Stimulated activated CD4-positive, alpha-beta T cell treated with anti-CD3 and anti-CD28 coated beads, Interleukin-12 subunit alpha, Interleukin-12 subunit beta, amount 100 ng/mL, for 48 hours (primary cell): ENCODE results near the gene CPPED1.
"Not testable (repeated sequence)": the region's sequence is repeated elsewhere in the genome, so short reads cannot be mapped to it uniquely, and the experiment has no call there.

ENCODE experiments used
- DNase-seq, 3 donors: peaks; one replicate each; pipeline ENCODE4 v3.0.0-alpha.2; 2020; ENCODE audit warnings: low read depth in 2 of 3, low spot score in 1 of 3

CPPED1 gene

DNA sequence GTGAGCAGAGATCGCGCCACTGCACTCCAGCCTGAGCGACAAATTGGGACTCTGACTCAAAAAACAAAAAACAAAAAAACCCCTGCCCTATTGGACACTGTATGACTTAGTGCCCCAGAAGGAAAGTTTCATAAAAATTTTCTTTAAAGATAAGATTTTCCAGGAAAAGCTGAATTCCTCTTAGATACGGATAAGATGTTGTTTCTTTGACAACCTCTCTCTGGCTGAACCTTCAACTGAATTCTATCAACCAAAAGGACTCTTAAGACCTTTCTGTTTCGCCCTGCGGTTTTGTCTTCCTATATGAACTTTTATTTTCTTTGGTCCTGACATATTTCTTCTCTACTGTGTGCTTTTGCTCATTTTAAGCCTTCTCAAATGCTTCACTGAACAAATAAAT, 35.8 kb downstream of the CPPED1 start:
- no peak for DNase-seq

DNA sequence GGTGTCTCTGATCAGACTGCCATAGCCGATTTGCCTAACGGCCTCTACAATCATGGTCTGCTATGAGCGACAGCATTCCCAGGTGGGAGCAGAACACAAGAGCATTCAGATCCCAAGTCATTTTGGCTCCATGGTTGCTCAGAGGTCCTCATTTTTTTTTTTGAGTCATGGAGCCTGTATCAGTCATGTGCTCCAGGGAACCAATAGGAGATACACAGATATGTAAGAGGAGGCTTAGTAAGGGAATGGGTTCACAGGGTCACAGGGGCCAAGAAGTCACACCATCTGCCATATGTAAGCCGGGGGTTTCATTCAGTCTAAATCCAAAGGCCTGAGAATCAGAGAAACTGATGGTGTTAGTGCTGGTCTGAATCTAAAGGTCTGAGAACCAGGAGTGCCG, 36.8 kb downstream of the CPPED1 start:
- DNase-seq = no peak

DNA sequence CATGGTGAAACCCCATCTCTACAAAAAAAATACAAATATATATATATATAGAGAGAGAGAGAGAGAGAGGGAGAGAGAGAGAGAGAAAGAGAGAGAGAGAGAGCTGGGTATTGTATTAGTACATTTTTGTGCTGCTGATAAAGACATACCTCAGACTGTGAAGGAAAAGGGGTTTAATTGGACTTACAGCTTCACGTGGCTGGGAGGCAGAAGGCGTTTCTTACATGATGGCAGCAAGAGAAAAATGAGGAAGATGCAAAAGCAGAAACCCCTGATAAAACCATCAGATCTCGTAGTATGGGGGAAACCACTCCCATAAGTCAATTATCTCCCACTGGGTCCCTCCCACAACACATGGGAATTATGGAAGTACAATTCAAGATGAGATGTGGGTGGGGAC, 37.5 kb downstream of the CPPED1 start:
- not testable (repeated sequence) for DNase-seq

DNA sequence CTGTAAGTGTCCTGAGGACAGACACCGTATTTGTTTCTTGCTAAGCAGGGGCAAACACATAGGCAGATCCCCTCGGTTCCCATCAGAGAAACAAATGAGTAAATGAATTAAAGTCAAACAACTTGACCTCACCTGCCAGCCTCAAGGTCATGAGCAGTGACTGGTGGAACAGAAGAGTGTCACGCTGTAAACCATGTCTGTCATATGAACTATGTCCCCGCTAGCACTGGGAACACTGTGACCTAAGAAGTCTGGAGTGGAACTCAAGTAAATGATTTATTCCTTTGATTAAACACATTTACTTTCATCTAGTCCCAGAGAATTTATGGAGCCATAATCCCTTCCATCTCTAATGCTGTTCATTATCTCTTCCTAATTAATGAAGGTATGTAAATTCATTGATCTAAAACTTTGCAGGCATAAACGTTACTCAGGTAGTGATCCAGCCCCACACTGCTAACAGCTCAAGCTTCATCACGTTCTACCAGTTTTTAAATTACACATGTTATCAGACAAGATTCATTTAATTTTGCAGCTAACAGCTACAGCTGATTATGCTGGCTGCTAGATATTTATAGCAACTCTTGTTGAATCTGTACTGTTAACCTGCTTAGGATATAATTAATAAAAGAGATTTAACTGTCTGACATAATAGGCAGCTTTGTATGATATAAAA, 38.7 kb downstream of the CPPED1 start:
- no peak for DNase-seq

GRCh38 chr16:12763517-12763916, 40.2 kb downstream of the CPPED1 start:
- no peak for DNase-seq

DNA sequence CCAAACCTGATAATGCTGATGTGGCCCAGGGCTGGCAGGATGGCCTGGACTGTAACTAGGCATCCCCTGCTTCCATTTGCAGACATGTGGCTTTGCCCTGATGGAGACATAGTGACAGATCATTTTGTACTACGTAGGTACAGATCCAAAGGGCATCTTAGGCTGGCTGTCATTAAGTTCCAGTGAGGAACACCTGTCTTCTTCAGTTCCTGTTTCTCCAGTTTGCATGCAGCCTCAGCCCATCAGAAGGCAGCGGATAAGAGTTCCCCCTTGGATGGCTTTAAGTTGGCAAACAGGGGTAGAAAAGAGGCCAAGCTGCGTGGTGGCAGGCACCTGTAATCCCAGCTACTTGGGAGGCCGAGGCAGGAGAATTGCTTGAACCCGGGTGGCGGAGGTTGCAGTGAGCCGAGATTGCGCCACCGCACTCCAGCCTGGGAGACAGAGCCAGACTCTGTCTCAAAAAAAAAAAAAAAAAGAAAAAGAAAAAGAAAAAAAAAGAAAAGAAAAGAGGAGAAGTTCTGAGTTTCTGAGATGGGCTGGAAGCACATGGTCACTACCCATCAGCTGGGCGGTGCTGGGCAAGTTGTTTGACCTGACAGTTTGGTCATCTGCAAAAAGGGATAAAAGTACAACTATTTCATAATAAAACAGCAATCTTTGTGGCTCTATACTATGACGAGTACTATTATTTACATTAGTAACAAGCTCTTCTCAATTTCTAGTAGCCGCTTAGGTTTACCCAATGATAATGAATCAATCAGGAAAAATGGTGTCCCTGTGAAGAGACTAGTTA, 42.7 kb downstream of the CPPED1 start:
- DNase-seq = no peak

DNA sequence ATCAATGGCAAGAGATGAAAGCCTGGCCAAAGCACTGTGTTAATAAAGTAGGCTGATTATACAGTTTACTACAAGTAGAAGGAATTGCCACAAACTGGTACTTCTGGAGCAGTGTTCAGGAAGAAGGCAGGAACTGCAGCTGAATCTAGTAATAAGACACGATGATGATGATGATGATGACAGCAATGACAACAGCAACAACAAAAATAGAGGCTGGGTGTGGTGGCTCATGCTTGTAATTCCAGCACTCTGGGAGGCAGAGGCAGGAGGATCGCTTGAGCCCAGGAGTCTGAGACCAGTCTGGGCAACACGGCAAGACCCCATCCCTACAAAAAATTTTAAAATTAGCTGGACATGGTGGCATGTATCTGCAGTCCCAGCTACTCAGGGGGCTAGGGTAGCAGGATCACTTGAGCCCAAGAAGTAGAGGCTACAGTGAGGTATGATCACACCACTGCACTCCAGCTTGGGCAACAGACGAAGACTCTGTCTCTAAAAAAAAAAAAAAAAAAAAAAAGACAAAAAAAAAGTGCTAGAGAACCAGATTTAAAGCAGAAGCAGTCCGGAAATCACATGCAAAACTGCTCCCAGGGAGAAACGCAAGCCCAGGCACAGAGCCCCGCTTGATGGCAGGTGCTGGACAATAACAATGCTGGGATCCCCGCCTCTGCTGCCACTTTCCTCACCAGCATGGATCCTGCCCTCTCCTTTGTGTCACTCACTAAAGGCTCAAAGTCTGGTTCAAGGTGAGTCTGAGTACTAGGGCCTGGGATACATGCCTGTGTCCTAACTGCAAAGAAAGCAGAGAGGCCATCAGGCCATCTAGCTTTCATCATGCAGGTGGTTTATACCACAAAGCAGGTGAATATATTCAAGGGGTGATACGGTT, 44.8 kb downstream of the CPPED1 start:
- no peak for DNase-seq

GRCh38 chr16:12758031-12758669, 45.5 kb downstream of the CPPED1 start:
- DNase-seq = no peak

DNA sequence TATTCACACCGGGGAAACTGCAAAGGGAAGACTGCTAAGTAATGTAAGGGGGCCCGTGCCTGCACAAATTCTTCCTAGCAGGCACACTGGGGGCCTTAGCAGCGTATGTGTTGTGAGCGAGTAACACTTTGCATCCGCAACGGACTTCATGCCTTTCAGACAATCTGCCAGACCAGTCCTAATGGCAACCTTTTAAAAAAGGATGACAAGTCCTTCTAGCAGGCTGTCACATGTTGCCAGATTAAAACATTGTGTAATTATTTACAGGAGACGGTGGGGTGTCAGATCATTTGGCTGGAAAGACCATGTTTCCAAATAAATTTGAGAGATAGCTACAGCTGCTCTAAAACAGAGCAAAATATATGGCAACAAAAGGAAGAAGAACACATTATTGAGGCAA, 46.1 kb downstream of the CPPED1 start:
- DNase-seq = no peak

DNA sequence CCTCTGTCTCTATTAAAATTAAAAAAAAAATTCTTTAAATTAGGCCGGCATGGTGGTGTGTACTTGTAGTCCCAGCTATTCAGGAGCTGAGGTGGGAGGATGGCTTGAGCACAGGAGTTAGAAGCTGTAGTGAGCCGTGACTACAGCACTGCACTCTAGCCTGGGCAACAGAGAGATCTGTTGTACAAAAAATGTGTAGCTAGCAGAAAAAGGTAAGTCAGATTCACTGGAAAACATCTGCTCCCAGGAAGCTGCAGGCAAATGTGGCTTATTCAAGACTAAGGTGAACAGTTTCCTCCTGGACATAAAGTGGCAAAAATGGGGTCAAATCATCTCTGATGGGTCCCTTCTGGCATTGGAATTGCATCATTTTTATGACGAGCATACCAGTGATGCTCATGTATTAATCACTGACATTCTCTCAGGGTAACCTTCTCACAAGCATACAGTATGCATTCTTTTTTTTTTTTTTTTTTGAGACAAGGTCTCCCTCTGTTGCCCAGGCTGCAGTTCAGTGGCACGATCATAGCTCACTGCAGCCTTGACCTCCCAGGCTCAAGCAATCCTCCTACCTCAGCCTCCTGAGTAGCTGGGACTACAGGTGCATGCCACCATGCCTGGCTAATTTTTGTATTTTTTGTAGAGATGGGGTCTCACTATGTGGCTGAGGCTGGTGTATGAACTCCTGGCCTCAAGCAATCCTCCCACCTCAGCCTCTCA, 48.7 kb downstream of the CPPED1 start:
- no peak for DNase-seq

- no peak for DNase-seq
Measured at GRCh38 chr16:12753203-12754023, 50.3 kb downstream of the CPPED1 start.

DNA sequence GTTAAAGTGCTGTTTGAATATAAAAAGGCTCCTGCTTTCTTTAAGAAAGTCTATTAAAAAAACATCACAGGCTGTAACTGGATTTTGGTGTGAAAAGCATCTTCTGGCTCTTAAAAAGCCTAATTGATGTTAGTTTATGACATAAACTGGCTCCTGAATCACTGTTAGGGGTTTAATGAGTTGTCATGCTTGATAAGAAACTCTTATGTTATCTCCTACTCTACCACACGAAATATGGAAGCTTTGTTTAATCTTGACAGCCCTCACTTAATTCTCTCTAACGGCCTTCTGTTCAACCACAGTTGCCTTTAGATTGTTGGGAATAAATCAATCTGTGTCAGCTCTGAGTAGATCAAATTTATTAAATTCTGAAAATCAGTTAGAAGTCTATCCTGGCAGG, 51.5 kb downstream of the CPPED1 start:
- no peak for DNase-seq

GRCh38 chr16:12750554-12750918, 53.2 kb downstream of the CPPED1 start:
- peak in 1 of 3 donors; percentile 13 for DNase-seq

DNA sequence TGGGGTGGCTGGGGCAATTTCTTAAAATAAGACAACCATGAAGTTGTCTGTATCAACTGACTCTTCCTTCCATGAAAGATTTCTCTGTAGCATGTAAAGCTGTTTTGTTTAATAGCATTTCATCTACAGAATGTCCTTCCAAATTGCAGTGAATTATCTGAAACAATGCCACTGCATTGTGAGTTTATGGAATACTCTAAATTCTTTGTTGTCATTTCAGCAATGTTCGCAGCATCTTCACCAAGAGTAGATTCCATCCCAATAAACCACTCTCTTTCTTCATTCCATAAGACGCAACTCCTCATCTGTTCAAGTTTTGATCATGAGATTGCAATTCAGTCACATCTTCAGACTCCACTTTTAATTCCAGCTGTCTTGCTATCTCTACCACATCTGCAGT, 54.6 kb downstream of the CPPED1 start:
- no peak for DNase-seq

DNA sequence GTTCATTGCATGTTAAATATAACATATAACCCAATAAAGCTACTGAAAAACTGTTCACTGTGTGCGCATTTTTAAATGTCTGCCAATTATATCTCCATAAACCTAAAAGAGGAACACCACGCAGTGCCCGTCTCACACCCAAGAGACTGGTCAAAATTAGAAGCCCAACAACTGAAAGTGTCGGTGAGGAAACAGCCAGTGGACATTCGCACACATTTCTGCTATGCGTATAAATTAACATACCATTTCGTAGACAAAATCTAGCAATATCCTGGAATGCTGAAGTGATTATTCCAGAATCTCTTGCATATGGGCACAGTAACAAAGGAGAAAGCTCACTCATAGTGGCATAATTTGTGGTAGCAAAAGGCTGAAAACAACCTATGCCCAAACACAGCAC, 55.9 kb downstream of the CPPED1 start:
- no peak for DNase-seq

DNA sequence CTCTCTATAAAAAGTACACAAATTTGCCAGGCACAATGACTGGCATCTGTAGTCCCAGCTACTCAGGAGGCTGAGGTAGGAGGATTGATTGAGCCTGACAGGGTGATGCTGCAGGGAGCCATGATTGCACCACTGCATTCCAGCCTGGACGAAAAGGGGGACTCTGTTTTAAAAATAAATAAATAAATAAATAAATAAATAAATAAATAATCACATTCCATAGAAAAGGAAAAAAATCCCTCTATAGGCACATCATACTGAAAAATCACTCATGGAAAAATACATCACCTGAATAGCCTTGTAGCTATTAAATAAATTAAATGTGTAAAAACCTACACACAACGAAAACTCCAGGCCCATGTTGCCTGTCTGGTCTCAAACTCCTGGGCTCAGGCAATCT, 56.4 kb downstream of the CPPED1 start:
- no peak for DNase-seq

DNA sequence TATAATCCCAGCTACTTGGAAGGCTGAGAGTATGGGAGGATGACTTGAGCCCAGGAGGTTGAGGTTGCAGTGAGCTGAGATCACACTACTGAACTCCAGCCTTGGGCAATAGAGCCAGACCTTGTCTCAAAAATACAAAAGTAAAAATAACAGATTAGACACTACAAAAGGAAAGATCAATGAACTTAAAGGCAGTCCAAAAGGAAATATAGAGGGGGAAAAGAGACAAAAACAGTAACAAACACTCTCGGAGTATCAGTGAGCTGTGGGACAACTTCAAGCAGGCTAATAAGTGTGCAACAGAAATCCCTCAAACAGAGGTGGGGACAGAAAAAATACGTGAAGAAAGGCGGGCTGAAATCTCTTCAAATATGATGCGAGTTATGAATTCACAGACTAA, 58.8 kb downstream of the CPPED1 start:
- DNase-seq = no peak

- no peak for DNase-seq
Measured at GRCh38 chr16:12742741-12743140, 60.9 kb downstream of the CPPED1 start.

DNA sequence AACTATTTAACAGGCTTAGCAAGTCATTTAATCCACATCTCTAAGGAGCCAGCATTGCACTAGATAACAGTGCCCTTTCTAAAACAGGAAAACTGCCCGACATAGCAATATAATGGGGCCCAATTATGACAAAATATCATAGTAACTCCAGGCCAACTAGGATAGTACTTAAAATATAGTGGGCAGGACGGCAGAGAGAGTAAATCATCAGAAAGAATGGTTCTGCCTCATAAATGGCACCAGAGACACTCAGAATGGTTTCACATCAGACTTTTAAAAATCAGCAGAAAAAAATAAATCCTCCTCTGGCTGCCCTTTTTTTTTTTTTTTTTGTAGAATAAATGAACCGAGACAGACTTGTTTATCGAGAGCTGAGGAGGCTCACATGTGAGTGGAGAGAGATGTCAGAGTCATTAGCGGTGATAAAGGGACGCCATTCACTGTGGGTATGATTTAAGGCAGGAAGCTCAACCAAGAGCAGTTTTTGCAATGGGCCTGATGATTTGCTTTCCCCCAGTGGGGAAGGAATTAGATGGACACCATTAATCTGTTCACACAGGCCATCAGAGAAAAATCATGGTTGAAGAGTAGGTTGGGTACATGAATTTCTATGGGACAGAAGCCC, 62.6 kb downstream of the CPPED1 start:
- DNase-seq = no peak
